ENCODE results near the gene MYBPH.

- TF ChIP-seq CTCF (IDR thresholded peaks at IDR 0.05), result no peak
- no peak for TF ChIP-seq POLR2A (IDR thresholded peaks at IDR 0.05)
Observed at GRCh38 chr1:203186446-203187303, 11.0 kb upstream of the MYBPH start, which contains the start of gene CHI3L1.

Data from sigmoid colon (tissue), 3 donors.